Endodermal cell (in vitro differentiated cells): ENCODE data around the gene VEGFA. TPM values are rescaled to one million over a fixed set of nuclear protein-coding genes. Genes with fewer than 3 reads are reported as not detected.

Experiments used
- DNase-seq: peaks from one replicate; pipeline ENCODE4 v3.0.0-alpha.2; 2017
- H3K27ac ChIP-seq: 2 replicates; pipeline ENCODE4 v1.5.1; 2013; ENCODE audit warnings: mild to moderate bottlenecking, low read depth, low read length, moderate library complexity
- H3K27me3 ChIP-seq: 2 replicates; pipeline ENCODE4 v1.6.1; 2013; ENCODE audit warnings: mild to moderate bottlenecking, low read length, moderate library complexity; ENCODE audit not compliant: insufficient read depth, control insufficient read depth, poor library complexity, severe bottlenecking
- H3K36me3 ChIP-seq: 2 replicates; pipeline ENCODE4 v1.7.0; 2013; ENCODE audit warnings: mild to moderate bottlenecking, low read length, moderate library complexity; ENCODE audit not compliant: control insufficient read depth, insufficient read depth
- H3K4me1 ChIP-seq: one replicate; pipeline ENCODE4 v1.7.0; 2013; ENCODE audit warnings: low read length; ENCODE audit not compliant: control insufficient read depth, insufficient read depth
- H3K4me3 ChIP-seq: 2 replicates; pipeline ENCODE4 v1.5.1; 2013; ENCODE audit warnings: mild to moderate bottlenecking, low read length, moderate library complexity
- H3K9ac ChIP-seq: 2 replicates; pipeline ENCODE4 v1.6.1; 2013; ENCODE audit warnings: mild to moderate bottlenecking, low read length, moderate library complexity; ENCODE audit not compliant: poor library complexity, severe bottlenecking; ENCODE audit errors: extremely low read depth
- H3K9me3 ChIP-seq: 2 replicates; pipeline ENCODE4 v1.6.1; 2013; ENCODE audit warnings: mild to moderate bottlenecking, low read length, moderate library complexity; ENCODE audit not compliant: control insufficient read depth
- H3K27ac Mint-ChIP-seq: 2 replicates; pipeline ENCODE4 v1.8.0; 2020; ENCODE audit warnings: mixed read lengths
- H3K27me3 Mint-ChIP-seq: 2 replicates; pipeline ENCODE4 v1.8.0; 2021; ENCODE audit warnings: mild to moderate bottlenecking, mixed read lengths; ENCODE audit not compliant: insufficient read depth
- H3K36me3 Mint-ChIP-seq: 2 replicates; pipeline ENCODE4 v1.8.0; 2020; ENCODE audit warnings: low read depth, mixed read lengths
- H3K4me1 Mint-ChIP-seq: 2 replicates; pipeline ENCODE4 v1.8.0; 2020; ENCODE audit warnings: mixed read lengths
- H3K4me3 Mint-ChIP-seq: 2 replicates; pipeline ENCODE4 v1.8.0; 2020; ENCODE audit warnings: mild to moderate bottlenecking, moderate library complexity, mixed read lengths
- H3K9me3 Mint-ChIP-seq: 2 replicates; pipeline ENCODE4 v1.8.0; 2020; ENCODE audit warnings: mild to moderate bottlenecking, mixed read lengths
- WGBS, 2 experiments: methylation state at CpG; one replicate each; pipeline versions ENCODE4 v1.1.5 to v1.1.7; 2013; ENCODE audit warnings: missing lambda C conversion rate in 2 of 2, mixed read lengths in 1 of 2; ENCODE audit not compliant: insufficient coverage in 1 of 2, insufficient read length in 1 of 2; 5-methylcytosine and 5-hydroxymethylcytosine counted together
- total RNA-seq, 2 donors: library from RNA; stranded (reverse); fragmentation: NEBNext Ultra II Directional in 1 of 2; extraction: Animal tissue kit (Norgen Biotek cat#: 25700) in 1 of 2; gene quantifications; 2 replicates in 1 of 2; 3 replicates in 1 of 2; pipeline ENCODE4 v1.2.1, GENCODE V29; 2021
- TF ChIP-seq, protein P1 (sequence below): fragments of 200-600 bp; sonication (generic); conservative IDR thresholded peaks from 2 replicates; pipeline ENCODE4 v1.5.0; 2021; ENCODE audit warnings: antibody characterized with exemption, mild to moderate bottlenecking

VEGFA gene
- total RNA-seq, 2 donors from 2014 or later = 163 to 254 TPM

DNA sequence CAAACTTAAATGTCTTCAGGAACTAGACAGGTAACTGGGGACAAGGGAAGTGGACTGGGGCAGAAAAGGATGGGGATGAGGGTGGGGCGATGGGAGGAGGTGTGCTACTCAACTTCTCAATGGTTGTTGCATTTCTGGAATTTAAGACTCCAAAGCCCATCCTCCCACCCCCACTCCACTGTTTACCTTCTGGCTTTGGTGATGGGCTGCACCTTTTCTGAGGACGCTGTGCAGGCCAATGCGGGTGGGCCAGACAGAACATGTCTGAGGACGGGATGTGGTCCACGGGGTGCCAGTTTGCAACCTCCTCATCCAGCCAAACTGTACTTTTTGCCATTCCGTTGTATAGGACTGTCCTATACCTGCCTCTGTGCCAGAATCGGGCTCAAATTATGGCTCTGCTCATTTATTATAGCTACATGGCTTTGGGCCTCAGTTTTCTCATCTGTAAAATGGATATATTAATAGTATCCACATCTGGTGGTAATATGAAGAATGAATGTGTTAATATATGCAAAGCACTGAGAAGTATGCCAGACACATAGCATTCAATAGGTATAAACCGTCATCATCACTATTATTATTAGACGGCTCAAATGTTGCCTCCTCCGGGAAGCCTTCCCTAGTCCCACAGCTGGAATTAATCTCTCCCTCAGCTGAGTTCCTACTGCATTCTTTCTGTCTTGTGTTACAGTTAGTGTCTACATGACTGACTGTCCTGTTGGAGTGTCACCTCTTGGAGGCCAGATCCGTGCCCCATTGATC, 31.0 kb upstream of the VEGFA start:
- Histone ChIP-seq H3K36me3 (no peaks in the 10 kb centered on the region), H3K9ac (no peak overlapping the region), H3K27ac (no peak overlapping the region), H3K9me3 (no peaks in the 10 kb centered on the region), H3K4me3 (no peak overlapping the region), H3K27me3 (no peaks in the 10 kb centered on the region), H3K4me1 (peaks cover 21% of the 10 kb centered on the region)
- Mint-ChIP-seq H3K27ac (no peak overlapping the region), H3K4me3 (no peak overlapping the region), H3K4me1 (peaks cover 37% of the 10 kb centered on the region), H3K9me3 (peaks cover 2% of the 10 kb centered on the region), H3K36me3 (no peaks in the 10 kb centered on the region), H3K27me3 (no peaks in the 10 kb centered on the region)
- 91 to 97% methylated on average over 9 to 10 of the region's 11 CpGs for WGBS, 2 experiments
- peak; percentile 46 for DNase-seq
- TF ChIP-seq, protein P1, sequence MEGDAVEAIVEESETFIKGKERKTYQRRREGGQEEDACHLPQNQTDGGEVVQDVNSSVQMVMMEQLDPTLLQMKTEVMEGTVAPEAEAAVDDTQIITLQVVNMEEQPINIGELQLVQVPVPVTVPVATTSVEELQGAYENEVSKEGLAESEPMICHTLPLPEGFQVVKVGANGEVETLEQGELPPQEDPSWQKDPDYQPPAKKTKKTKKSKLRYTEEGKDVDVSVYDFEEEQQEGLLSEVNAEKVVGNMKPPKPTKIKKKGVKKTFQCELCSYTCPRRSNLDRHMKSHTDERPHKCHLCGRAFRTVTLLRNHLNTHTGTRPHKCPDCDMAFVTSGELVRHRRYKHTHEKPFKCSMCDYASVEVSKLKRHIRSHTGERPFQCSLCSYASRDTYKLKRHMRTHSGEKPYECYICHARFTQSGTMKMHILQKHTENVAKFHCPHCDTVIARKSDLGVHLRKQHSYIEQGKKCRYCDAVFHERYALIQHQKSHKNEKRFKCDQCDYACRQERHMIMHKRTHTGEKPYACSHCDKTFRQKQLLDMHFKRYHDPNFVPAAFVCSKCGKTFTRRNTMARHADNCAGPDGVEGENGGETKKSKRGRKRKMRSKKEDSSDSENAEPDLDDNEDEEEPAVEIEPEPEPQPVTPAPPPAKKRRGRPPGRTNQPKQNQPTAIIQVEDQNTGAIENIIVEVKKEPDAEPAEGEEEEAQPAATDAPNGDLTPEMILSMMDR = no peak

DNA sequence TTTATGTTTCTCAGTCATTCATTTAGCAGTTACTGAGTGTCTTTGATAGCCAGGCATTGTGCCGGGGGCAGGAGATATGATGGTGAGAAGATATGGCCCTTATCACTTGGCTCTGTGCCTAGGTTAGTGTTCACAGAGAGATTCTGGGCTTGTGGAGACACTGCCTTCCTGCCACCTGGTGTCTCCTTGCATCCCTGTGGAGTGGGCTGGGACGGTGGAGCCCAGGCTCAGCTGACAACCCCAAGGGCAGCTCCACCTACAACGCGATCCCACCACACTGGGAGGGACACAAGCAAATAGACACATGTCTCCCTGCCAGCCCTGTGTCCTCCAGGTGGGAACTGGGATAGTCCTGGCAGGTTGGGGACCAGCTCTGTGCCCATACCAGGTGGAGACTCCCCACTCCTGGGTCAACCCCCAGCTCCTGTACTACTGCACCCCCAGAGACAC, 30.3 kb upstream of the VEGFA start:
- H3K9ac ChIP-seq = no peak overlapping the region
- peaks cover 41% of the 10 kb centered on the region for H3K4me1 Mint-ChIP-seq
- TF ChIP-seq, protein P1 = peak; percentile 24
- peak overlapping the region; percentile 30 for H3K27ac Mint-ChIP-seq
- peaks cover 1% of the 10 kb centered on the region for H3K9me3 Mint-ChIP-seq
- no peaks in the 10 kb centered on the region for H3K27me3 ChIP-seq
- H3K9me3 ChIP-seq = no peaks in the 10 kb centered on the region
- no peak overlapping the region for H3K4me3 Mint-ChIP-seq
- WGBS, 2 experiments = 63 to 84% methylated on average over 2 to 4 of the region's 4 CpGs
- no peak overlapping the region for H3K27ac ChIP-seq
- DNase-seq = peak; percentile 71
- H3K4me1 ChIP-seq = peaks cover 21% of the 10 kb centered on the region
- no peaks in the 10 kb centered on the region for H3K27me3 Mint-ChIP-seq
- no peaks in the 10 kb centered on the region for H3K36me3 Mint-ChIP-seq
- H3K4me3 ChIP-seq = no peak overlapping the region
- H3K36me3 ChIP-seq = no peaks in the 10 kb centered on the region

DNA sequence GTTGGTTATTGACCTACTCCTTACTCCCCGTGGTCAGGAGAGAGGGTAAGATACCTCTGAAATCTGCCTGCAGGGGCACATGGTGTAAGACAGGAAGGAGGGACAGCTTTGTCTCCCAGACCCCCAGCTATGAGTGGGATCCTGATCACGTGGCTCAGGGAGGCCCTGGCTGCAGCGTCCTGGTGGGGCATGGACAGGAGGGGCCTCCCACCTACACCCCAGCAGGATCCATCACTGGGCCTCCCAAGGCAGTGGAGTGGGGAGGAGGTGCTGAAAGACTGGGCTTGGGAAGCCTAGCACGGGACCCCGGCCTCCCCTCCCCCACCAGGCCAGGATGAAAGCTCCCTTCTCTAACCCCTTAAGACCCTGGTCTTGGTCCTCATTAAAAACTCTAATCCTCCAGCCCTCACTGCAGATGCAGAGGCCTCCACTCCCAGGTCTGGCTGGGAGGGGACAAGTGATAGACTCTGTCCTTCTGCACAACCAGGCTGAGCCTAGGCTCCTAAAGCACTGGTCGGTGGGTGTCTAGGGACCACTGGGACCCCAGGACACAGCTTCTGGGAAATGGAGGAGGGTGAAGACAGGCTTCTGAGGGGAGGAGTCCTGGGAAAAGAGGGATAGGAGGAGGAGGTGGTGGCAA, 29.6 kb upstream of the VEGFA start:
- Histone ChIP-seq H3K36me3 (no peaks in the 10 kb centered on the region), H3K9me3 (no peaks in the 10 kb centered on the region), H3K9ac (no peak overlapping the region), H3K4me3 (no peak overlapping the region), H3K27me3 (no peaks in the 10 kb centered on the region), H3K4me1 (peaks cover 23% of the 10 kb centered on the region), H3K27ac (no peak overlapping the region)
- Mint-ChIP-seq H3K4me3 (no peak overlapping the region), H3K27ac (no peak overlapping the region), H3K9me3 (no peaks in the 10 kb centered on the region), H3K4me1 (peaks cover 43% of the 10 kb centered on the region), H3K27me3 (no peaks in the 10 kb centered on the region), H3K36me3 (no peaks in the 10 kb centered on the region)
- peak; percentile 57 for DNase-seq
- WGBS, 2 experiments = 70% methylated on average over 5 of the region's 6 CpGs; no CpG with 5 or more reads in 1 of the 2 experiments
- TF ChIP-seq, protein P1 = no peak
